HepG2 (cell line): ENCODE measurements around the gene CCDC175. TPM values are rescaled to one million over a fixed set of nuclear protein-coding genes. Genes with fewer than 3 reads are reported as not detected.

Experiments
- ATAC-seq: fragments of 200-7000 bp; cut with Tn5 transposase; 3 replicates; pipeline ENCODE4 v1.9.1; 2020; ENCODE audit warnings: mild to moderate bottlenecking, moderate library complexity
- BruUV-seq: library from RNA; stranded (reverse); fragments of 400-500 nt; replicated peaks from 2 replicates; lab custom pipeline; 2021; lab: Mats Ljungman, UMichigan
- CTCF ChIA-PET: fragments of 300-600 bp; formaldehyde crosslinking; extraction: SDS; loops from one replicate; lab custom pipeline; 2021; ENCODE audit warnings: low total read pairs, inconsistent platforms, low intra/inter-chr PET ratio; lab: Yijun Ruan, JAX
- POLR2A ChIA-PET: fragments of 350-600 bp; sonication (Branson Sonifier 250); formaldehyde crosslinking; loops from one replicate; lab custom pipeline; 2020; ENCODE audit warnings: antibody characterized with exemption, inconsistent platforms; lab: Yijun Ruan, JAX
- DNase-seq: peaks from one replicate; pipeline ENCODE4 v3.0.0-alpha.2; 2015; ENCODE audit warnings: low spot score
- FAIRE-seq: peaks from 3 replicates; lab custom pipeline; 2011; peaks lifted over from hg19 to GRCh38; lab: Jason Lieb, UNC
- H2AFZ ChIP-seq: one replicate; pipeline ENCODE4 v1.6.1; 2011; ENCODE audit warnings: low read length, inconsistent platforms
- H3K27ac ChIP-seq: fragments of 300-600 bp; 3 replicates; pipeline ENCODE4 v1.8.0; 2011; ENCODE audit warnings: mixed run types, mild to moderate bottlenecking, mixed read lengths, low read length, inconsistent platforms; ENCODE audit not compliant: insufficient read depth; ENCODE audit errors: extremely low read length
- H3K27me3 ChIP-seq, 2 experiments: fragments of 200-600 bp in 1 of 2; 2 replicates in 1 of 2; 3 replicates in 1 of 2; pipeline versions ENCODE4 v1.6.0 to v1.8.0; 2011; ENCODE audit warnings: low read length in 2 of 2, mild to moderate bottlenecking in 2 of 2, moderate library complexity in 2 of 2, inconsistent platforms in 1 of 2; ENCODE audit not compliant: insufficient read depth in 2 of 2, control insufficient read depth in 1 of 2
- H3K36me3 ChIP-seq, 2 experiments: fragments of 200-600 bp in 1 of 2; replicated peaks in 1 of 2; 2 replicates in 1 of 2; 3 replicates in 1 of 2; pipeline versions ENCODE4 v1.5.1 to v1.8.0; 2011; ENCODE audit warnings: low read length in 2 of 2, inconsistent platforms in 1 of 2; ENCODE audit not compliant: insufficient read depth in 2 of 2, control insufficient read depth in 1 of 2
- H3K4me1 ChIP-seq: 2 replicates; pipeline ENCODE4 v1.5.1; 2012; ENCODE audit warnings: low read length, inconsistent platforms; ENCODE audit not compliant: insufficient read depth
- H3K4me2 ChIP-seq: 2 replicates; pipeline ENCODE4 v1.6.0; 2011; ENCODE audit warnings: low read depth, low read length, inconsistent platforms
- H3K4me3 ChIP-seq, 3 experiments: fragments of 200-600 bp in 1 of 3; sonication (generic), shearing (Covaris generic) in 1 of 3; replicated peaks in 1 of 3; 2 replicates each; pipeline ENCODE4 v1.5.1; 2011 to 2016; ENCODE audit warnings: low read length in 3 of 3, inconsistent platforms in 2 of 3, low read depth in 2 of 3, mild to moderate bottlenecking in 2 of 3, control low read depth in 1 of 3, mixed read lengths in 1 of 3; ENCODE audit not compliant: insufficient read depth in 1 of 3
- H3K79me2 ChIP-seq: one replicate; pipeline ENCODE4 v1.6.1; 2011; ENCODE audit warnings: low read length, inconsistent platforms; ENCODE audit not compliant: insufficient read depth
- H3K9ac ChIP-seq: 2 replicates; pipeline ENCODE4 v1.6.0; 2011; ENCODE audit warnings: mild to moderate bottlenecking, low read depth, low read length, inconsistent platforms; ENCODE audit not compliant: insufficient read depth
- H3K9me3 ChIP-seq: 2 replicates; pipeline ENCODE4 v1.5.1; 2012; ENCODE audit warnings: mild to moderate bottlenecking, low read length
- H4K20me1 ChIP-seq: 2 replicates; pipeline ENCODE4 v1.6.0; 2011; ENCODE audit warnings: inconsistent platforms, mild to moderate bottlenecking, low read length, moderate library complexity; ENCODE audit not compliant: insufficient read depth
- CBX2 ChIP-seq, 2 experiments: fragments of 200-600 bp in 1 of 2; sonication (generic); formaldehyde crosslinking in 1 of 2; IDR thresholded peaks; 2 replicates each; pipeline versions ENCODE4 v1.7.0 to v1.8.1; 2018 to 2022; ENCODE audit warnings: low read depth in 2 of 2, low read length in 1 of 2, mild to moderate bottlenecking in 1 of 2, missing genetic modification reagents in 1 of 2
- HIVEP1 ChIP-seq: sonication (generic); formaldehyde crosslinking; IDR thresholded peaks from 2 replicates; pipeline ENCODE4 v1.4.0; 2020; ENCODE audit warnings: mild to moderate bottlenecking, missing genetic modification reagents
- KLF15 ChIP-seq: sonication (generic); formaldehyde crosslinking; IDR thresholded peaks from 2 replicates; pipeline ENCODE4 v1.8.1; 2023; ENCODE audit warnings: borderline replicate concordance, mild to moderate bottlenecking, inconsistent platforms, missing genetic modification reagents, mixed read lengths
- TBP ChIP-seq: sonication (generic); formaldehyde crosslinking; IDR thresholded peaks from 2 replicates; pipeline ENCODE4 v1.5.0; 2020; ENCODE audit warnings: missing genetic modification reagents
- ZNF431 ChIP-seq: sonication (generic); formaldehyde crosslinking; IDR thresholded peaks from 2 replicates; pipeline ENCODE4 v1.9.0; 2022; ENCODE audit warnings: missing genetic modification reagents, low read depth, mild to moderate bottlenecking, borderline replicate concordance
- WGBS: methylation state at CpG from one replicate; pipeline ENCODE4 v1.1.6; 2017; ENCODE audit warnings: low lambda C conversion rate; 5-methylcytosine and 5-hydroxymethylcytosine counted together
- in situ Hi-C: cut with HindIII; loops from 2 replicates; pipeline ENCODE4 v1.10.0; 2017; ENCODE audit warnings: low pct_unique_long_range_greater_than_20kb; ENCODE audit not compliant: extremely low pct_ligation_motif_present
- intact Hi-C: fragments of 100-400 bp; cut with micrococcal nuclease; formaldehyde crosslinking; loops from one replicate; pipeline ENCODE4 v1.10.0; 2022; ENCODE audit not compliant: unreplicated experiment
- polyA plus RNA-seq, 8 experiments: library from polyadenylated mRNA; depleted of rRNA in 3 of 8; stranded (reverse) in 7 of 8; unstranded in 1 of 8; fragments of >200 nt; fragmentation: Illumina TruSeq in 4 of 8; extraction: Trizol in 4 of 8; gene quantifications; 2 replicates each; pipeline versions ENCODE4 v1.2.1 to v1.2.3, GENCODE V29; 2011 to 2016; ENCODE audit warnings: low read depth in 4 of 8, missing spikeins in 1 of 8, mixed read lengths in 1 of 8; ENCODE audit not compliant: insufficient read depth in 1 of 8
- total RNA-seq, 5 experiments: library from RNA; depleted of rRNA; stranded (reverse); fragments of >200 nt; fragmentation: Illumina TruSeq; extraction: Trizol; gene quantifications; 2 replicates each; pipeline ENCODE4 v1.2.3, GENCODE V29; 2016; ENCODE audit warnings: low read depth in 1 of 5
- TF ChIP-seq, protein P1 (sequence below): sonication (generic); formaldehyde crosslinking; IDR thresholded peaks from 2 replicates; pipeline ENCODE4 v1.4.0; 2020; ENCODE audit warnings: missing genetic modification reagents
- TF ChIP-seq, protein P2 (sequence below): IDR thresholded peaks from 2 replicates; pipeline ENCODE4 v1.6.1; 2016

The CCDC175 gene
- total and polyA plus RNA-seq, 2 of the 13 experiments (the other 11 are each of a cell fraction or from before 2014, with no cell fraction given) = not detected

DNA sequence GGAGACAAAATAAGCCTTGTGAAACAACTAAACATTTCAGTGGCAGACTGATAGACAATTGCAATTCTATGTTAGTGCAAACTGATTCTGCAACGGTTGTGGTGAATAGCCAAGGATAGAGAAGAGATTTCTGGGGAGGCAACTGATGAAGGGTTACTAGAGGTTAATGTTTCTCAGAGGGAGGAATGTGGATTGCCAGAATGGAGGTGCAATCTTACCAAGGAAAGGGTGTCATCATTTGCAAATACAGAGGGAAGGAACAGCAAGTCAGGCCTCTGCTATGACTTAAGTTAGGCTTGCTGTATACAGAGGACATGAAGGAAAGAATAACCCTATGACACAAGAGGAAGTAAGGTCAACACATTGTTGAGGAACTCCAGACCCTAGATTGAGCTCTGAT is 35.8 kb downstream of the CCDC175 start:
- Histone ChIP-seq H4K20me1 (no peaks in the 10 kb centered on the region), H3K27me3 (peaks cover 2 to 9% of the 10 kb centered on the region in 2 experiments; a peak in 2 of 5 replicates), H3K36me3 (no peaks in the 10 kb centered on the region), H3K4me1 (no peaks in the 10 kb centered on the region), H2AFZ (no peak overlapping the region), H3K4me3 (no peak overlapping the region), H3K27ac (no peak overlapping the region), H3K9me3 (no peaks in the 10 kb centered on the region), H3K79me2 (no peaks in the 10 kb centered on the region), H3K4me2 (no peak overlapping the region), H3K9ac (no peak overlapping the region)
- TF ChIP-seq KLF15 (CRISPR knock-in tag) = no peak
- no peak for TF ChIP-seq TBP (CRISPR knock-in tag)
- TF ChIP-seq, protein P1, sequence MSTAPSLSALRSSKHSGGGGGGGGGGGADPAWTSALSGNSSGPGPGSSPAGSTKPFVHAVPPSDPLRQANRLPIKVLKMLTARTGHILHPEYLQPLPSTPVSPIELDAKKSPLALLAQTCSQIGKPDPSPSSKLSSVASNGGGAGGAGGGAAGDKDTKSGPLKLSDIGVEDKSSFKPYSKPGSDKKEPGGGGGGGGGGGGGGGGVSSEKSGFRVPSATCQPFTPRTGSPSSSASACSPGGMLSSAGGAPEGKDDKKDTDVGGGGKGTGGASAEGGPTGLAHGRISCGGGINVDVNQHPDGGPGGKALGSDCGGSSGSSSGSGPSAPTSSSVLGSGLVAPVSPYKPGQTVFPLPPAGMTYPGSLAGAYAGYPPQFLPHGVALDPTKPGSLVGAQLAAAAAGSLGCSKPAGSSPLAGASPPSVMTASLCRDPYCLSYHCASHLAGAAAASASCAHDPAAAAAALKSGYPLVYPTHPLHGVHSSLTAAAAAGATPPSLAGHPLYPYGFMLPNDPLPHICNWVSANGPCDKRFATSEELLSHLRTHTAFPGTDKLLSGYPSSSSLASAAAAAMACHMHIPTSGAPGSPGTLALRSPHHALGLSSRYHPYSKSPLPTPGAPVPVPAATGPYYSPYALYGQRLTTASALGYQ (CRISPR knock-in tag) = no peak
- no peak for TF ChIP-seq HIVEP1 (CRISPR knock-in tag)
- no peak for TF ChIP-seq CBX2 (IDR thresholded peaks at IDR 0.05; ENCODE audit: low read depth, low read length)
- TF ChIP-seq CBX2 (CRISPR knock-in tag; IDR thresholded peaks at IDR 0.05; ENCODE audit: low read depth) = no peak
- TF ChIP-seq, protein P2, sequence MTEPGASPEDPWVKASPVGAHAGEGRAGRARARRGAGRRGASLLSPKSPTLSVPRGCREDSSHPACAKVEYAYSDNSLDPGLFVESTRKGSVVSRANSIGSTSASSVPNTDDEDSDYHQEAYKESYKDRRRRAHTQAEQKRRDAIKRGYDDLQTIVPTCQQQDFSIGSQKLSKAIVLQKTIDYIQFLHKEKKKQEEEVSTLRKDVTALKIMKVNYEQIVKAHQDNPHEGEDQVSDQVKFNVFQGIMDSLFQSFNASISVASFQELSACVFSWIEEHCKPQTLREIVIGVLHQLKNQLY (CRISPR knock-in tag) = no peak
- TF ChIP-seq ZNF431 (CRISPR knock-in tag) = no peak
- no TSS peak for BruUV-seq
- no peak for FAIRE-seq
- POLR2A ChIA-PET = interaction anchor here (0.7 kb wide), 1 partner anchor 56 kb away, joined by 3 read pairs; the partner anchor contains the start of genes JKAMP and L3HYPDH
- WGBS = 5% methylated on average over 1 of the region's 1 CpG
- ATAC-seq = no peak
- in situ Hi-C loops = no loop called here
- CTCF ChIA-PET = no interaction called here
- no peak for DNase-seq
- intact Hi-C loops = no loop called here
